Hindlimb muscle (tissue), 1 donor: ENCODE data around the gene CCN5. TPM values are rescaled to one million over a fixed set of nuclear protein-coding genes. Genes with fewer than 3 reads are reported as not detected.

Source experiments
- DNase-seq: peaks from one replicate; pipeline ENCODE4 v3.0.0-alpha.2; 2013
- polyA plus RNA-seq: library from polyadenylated mRNA; unstranded; fragments of 120-200 nt; gene quantifications from one replicate; pipeline ENCODE4 v1.2.1, GENCODE V29; 2013; ENCODE audit not compliant: insufficient read length

The CCN5 gene
- polyA plus RNA-seq, 1 donor: 0.15 TPM

- DNase-seq: no peak
These were observed 21.9 kb downstream of the CCN5 start for GRCh38 chr20:44737116-44737515.

- peak; percentile 56 for DNase-seq
These were observed 23.8 kb downstream of the CCN5 start for GRCh38 chr20:44738813-44739477.

GRCh38 chr20:44739942-44740341, 24.8 kb downstream of the CCN5 start:
- DNase-seq: no peak

GRCh38 chr20:44742304-44743079, 27.3 kb downstream of the CCN5 start:
- no peak for DNase-seq

GRCh38 chr20:44743080-44743701, 28.0 kb downstream of the CCN5 start:
- no peak for DNase-seq

GRCh38 chr20:44743916-44744655, 28.9 kb downstream of the CCN5 start:
- no peak for DNase-seq

- DNase-seq: no peak
These were observed 30.0 kb downstream of the CCN5 start for GRCh38 chr20:44745122-44745597.

- peak; percentile 47 for DNase-seq
These were observed 30.6 kb downstream of the CCN5 start, which contains the start of gene KCNK15 for GRCh38 chr20:44745598-44746366. KCNK15 (plus strand) TSS chr20:44745865; CDS start chr20:44745911, 46 bp downstream.

GRCh38 chr20:44746367-44747165, 31.4 kb downstream of the CCN5 start:
- DNase-seq: no peak

- DNase-seq: peak; percentile 50
These were observed 32.2 kb downstream of the CCN5 start for GRCh38 chr20:44747166-44748004.

- DNase-seq: no peak
These were observed 32.8 kb downstream of the CCN5 start for GRCh38 chr20:44748005-44748370.

GRCh38 chr20:44750081-44750805, 35.1 kb downstream of the CCN5 start:
- no peak for DNase-seq

- no peak for DNase-seq
These were observed 37.1 kb downstream of the CCN5 start for GRCh38 chr20:44752099-44752931.

GRCh38 chr20:44754554-44754953, 39.4 kb downstream of the CCN5 start:
- DNase-seq: no peak

GRCh38 chr20:44756011-44756688, 41.0 kb downstream of the CCN5 start:
- DNase-seq: no peak

GRCh38 chr20:44756956-44757355, 41.8 kb downstream of the CCN5 start:
- no peak for DNase-seq

GRCh38 chr20:44758247-44759101, 43.3 kb downstream of the CCN5 start:
- DNase-seq: no peak
